ENCODE data around the gene AMT.

AMT gene, protein sequence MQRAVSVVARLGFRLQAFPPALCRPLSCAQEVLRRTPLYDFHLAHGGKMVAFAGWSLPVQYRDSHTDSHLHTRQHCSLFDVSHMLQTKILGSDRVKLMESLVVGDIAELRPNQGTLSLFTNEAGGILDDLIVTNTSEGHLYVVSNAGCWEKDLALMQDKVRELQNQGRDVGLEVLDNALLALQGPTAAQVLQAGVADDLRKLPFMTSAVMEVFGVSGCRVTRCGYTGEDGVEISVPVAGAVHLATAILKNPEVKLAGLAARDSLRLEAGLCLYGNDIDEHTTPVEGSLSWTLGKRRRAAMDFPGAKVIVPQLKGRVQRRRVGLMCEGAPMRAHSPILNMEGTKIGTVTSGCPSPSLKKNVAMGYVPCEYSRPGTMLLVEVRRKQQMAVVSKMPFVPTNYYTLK

DNA sequence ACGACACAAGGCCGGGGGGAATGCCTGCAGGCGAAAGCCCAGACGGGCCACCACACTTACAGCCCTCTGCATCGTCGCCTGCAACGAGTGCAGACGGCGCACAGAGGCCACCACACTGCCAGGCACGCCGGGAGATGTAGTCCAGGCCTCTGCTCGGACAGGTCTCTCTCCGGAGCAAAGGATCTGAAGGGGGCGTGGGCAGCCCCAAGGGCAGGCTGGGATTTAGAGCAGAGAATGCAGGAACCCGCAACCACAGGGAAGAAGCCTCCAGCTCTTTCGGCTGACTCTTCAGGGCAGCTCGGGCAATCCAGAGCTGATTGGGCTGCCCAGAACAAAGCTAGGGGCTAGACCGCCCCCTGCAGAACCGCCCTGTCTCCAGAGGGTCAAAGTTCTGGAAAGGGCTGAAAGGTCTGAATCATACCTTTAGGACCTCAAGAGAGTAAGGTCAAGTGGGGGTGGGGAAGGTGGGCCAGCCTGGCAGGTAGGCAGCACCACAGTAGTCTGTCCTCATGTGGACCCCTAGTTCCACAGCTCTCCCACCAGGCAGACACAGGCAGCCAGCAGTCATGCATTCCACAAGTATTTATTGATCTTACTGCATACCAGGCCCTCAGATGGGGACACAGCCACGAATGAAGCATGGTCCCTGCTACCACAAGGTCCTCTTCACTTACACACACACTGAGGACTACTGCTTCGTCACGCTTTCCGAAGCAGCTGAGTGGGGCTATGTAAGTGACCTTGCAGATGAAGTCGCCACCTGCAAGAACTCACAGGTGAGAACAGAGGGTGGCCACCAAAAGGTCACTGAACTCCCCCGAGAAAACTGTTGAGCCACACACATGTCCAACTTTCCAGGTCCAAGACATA is at the start of gene AMT:
Gene AMT (minus strand): TSS at position 95 of the 870 bp plus-strand sequence. CDS start 23 bp downstream, at position 72.
- H3K4me1 Mint-ChIP-seq (ENCODE audit: low read depth) = peaks cover 20% of the 10 kb centered on the region
- H3K36me3 Mint-ChIP-seq (ENCODE audit: low read depth) = peaks cover 25% of the 10 kb centered on the region
- H3K27me3 Mint-ChIP-seq (ENCODE audit: low read depth) = no peaks in the 10 kb centered on the region
- no peak within 1 kb of the TSS for H3K4me3 Mint-ChIP-seq
- no peaks in the 10 kb centered on the region for H3K9me3 Mint-ChIP-seq
- no peak within 1 kb of the TSS for H3K27ac Mint-ChIP-seq
- no peak for DNase-seq (ENCODE audit: low spot score)

DNA sequence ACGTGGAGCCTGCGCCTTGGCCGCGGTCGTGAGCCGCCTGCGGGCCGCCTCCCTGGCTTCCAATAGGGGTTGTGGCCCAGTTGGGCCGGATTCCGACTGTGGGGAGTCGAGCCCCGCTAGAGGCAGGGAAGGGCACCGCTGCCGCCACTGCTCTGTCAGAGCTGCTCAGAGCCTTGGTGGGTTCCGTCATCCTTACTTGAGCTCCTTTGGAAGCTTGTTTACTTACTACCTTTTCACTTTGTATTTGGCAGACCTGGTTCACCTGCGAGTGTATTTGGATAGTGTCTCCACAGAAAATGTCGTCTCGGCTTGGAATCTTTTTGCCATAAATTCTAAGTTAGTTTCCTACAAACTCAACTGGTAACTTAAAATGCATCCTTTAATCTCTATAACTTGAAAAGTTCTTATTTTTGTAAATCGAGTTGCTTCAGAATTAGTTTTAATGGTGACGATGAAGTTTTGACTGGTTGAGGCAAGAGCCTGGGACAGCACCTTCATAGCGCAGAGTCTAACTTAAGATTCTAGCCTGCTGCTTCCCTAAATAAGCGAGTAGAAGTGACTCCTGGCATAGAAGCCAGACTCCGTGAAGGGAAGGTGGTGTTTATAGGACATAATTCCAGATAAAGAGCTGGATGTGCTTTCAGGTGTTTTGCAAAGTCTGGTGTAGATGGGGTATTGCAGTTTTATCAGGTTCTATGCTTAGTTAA is 48.6 kb upstream of the AMT start:
- DNase-seq (ENCODE audit: low spot score) = no peak
- Mint-ChIP-seq H3K36me3 (ENCODE audit: low read depth) (peaks cover 16% of the 10 kb centered on the region), H3K4me3 (peak overlapping the region; percentile 94), H3K27me3 (ENCODE audit: low read depth) (no peaks in the 10 kb centered on the region), H3K27ac (peak overlapping the region; percentile 93), H3K9me3 (no peaks in the 10 kb centered on the region), H3K4me1 (ENCODE audit: low read depth) (peaks cover 25% of the 10 kb centered on the region)

DNA sequence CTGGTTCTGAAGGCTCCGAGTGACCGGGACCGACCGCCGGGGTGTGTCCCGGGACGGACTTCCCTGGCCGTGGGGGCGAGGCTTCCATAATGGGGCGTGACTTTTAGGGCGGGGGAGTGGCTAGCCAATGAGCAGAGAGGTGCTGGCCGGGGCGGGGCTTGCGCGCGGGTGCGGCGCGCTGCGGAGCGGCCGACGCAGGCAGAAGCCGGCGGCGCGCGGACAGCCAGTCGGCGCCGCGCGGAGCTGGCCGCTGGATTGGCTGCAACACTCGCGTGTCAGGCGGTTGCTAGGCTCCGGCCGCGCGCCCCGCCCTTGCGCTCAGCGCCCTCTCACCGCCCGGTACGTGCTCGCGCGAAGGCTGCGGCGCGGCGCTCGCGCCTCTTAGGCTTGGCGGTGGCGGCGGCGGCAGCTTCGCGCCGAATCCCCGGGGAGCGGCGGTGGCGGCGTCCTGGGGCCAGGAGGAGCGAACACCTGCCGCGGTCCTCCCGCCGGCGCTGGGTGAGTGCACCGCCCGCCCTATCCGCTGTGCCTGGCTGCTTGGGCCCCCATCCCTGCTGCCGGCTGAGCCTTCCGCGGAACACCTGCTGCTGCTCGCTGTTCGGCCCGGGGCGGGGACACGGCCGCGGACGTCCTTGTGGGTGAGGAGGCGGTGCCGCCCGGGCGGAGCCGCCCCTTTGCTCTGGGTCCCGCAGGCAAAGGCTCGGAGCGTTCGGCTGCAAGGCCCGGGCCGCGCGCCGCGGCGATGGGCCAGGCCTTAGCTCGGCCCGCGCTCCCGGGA is 47.9 kb upstream of the AMT start, which contains the start of gene DAG1:
Gene DAG1 (plus strand): TSS at position 332 of the 778 bp plus-strand sequence. CDS start 40,268 bp downstream, outside the sequence.
- Mint-ChIP-seq H3K4me3 (peak within 1 kb of the TSS; percentile 94), H3K27me3 (ENCODE audit: low read depth) (no peaks in the 10 kb centered on the region), H3K27ac (peak within 1 kb of the TSS; percentile 93), H3K9me3 (no peaks in the 10 kb centered on the region), H3K4me1 (ENCODE audit: low read depth) (peaks cover 24% of the 10 kb centered on the region), H3K36me3 (ENCODE audit: low read depth) (peaks cover 14% of the 10 kb centered on the region)
- DNase-seq (ENCODE audit: low spot score) = peak; percentile 97

DNA sequence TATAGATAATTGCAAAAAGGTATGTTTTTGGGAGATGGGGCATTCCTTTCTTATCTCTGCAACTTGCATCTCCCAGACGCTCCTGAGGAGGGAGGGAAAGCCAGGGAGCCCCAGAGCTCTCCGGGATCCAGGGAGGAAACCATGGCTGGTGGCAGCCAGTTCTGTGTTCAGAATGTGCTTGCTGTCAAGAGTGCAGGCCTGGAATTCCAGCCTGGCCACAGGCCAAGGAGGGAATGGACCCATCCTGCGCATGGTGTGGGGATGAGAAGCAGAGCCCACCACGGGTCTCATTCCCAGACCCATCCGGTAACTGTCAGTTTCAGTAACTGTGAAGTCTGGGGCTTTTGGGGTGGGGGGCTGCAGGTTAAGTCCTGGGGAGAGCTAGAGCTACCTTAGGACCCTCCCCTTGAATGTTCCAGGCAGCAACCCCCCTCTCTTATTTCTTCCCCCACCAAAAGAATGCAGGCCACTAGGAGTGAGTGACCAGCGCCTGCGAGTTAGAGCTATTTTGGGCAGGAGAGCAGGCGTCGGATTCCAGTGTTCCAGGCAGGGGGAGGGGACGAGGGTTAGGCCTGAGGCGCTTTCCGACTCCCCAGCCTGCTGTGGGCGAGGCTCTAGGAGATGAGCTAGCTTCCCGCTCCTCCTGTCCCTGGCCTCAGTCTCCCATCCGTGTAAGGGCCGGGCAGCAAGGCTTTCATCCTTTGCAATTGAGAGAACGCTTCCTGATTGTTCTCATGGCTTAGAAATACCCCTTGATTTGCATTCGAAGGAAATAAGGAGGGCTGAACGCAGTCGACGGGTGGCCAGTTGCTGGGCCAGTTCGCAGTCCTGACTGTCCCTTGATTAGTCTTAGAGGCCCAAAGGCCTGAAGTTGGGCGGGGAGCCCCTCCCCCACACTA is 47.0 kb upstream of the AMT start:
- Mint-ChIP-seq H3K27me3 (ENCODE audit: low read depth) (no peaks in the 10 kb centered on the region), H3K4me3 (peak overlapping the region; percentile 91), H3K9me3 (no peaks in the 10 kb centered on the region), H3K4me1 (ENCODE audit: low read depth) (peaks cover 24% of the 10 kb centered on the region), H3K27ac (peak overlapping the region; percentile 89), H3K36me3 (ENCODE audit: low read depth) (peaks cover 14% of the 10 kb centered on the region)
- no peak for DNase-seq (ENCODE audit: low spot score)

DNA sequence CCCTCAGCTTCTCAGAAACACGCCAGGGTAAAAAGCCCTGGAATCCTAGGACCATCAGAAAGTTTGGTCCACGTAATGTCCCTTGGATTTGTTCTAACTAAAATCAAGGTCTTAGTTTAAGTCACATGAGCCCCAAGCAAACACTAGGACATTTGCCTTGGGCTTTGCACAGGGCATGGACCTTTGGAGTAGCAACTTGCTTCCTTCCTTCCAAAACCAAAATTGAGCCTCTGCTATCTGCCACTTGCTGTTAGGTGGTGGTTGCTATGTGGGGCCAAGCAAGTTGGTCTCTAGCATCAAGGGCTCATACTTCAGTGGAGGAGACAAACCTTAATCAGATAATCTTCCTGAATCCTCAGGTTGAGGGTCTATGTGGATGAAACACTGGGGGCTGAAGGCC is 43.8 kb upstream of the AMT start:
- DNase-seq (ENCODE audit: low spot score) = no peak
- Mint-ChIP-seq H3K36me3 (ENCODE audit: low read depth) (peaks cover 2% of the 10 kb centered on the region), H3K27me3 (ENCODE audit: low read depth) (no peaks in the 10 kb centered on the region), H3K9me3 (no peaks in the 10 kb centered on the region), H3K4me1 (ENCODE audit: low read depth) (peaks cover 13% of the 10 kb centered on the region), H3K4me3 (no peak overlapping the region), H3K27ac (no peak overlapping the region)

DNA sequence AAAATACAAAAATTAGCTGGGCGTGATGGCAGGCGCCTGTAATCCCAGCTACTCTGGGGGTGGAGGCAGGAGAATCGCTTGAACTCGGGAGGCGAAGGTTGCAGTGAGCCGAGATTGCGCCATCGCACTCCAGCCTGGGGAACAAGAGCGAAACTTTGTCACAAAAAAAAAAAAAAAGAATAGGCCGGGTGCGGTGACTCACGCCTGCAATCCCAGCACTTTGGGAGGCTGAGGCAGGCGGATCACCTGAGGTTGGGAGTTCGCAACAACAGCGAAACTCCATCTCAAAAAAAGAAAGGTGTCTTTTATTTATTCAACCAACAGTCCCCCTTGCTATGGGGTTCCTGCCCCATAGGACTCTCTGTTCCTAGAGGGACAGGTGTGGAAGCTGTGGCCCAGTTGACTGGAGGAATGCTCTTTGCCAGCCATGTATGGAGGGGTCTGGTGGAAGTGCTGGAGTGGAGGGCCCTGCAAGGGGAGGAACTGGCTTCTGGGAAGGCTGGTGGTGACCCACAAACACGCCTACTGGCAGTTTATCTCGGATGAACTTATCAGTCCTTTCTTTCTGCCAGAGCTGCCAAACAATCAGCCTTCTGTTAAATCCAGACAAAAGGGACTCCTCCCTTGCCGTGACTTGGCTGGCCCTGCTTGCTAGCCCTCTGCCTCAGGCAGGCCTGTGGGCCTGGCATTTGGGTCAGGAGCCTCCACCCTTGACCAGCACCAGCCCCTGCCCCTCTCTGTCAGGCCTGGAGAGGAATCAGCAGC is 43.2 kb upstream of the AMT start:
- no peaks in the 10 kb centered on the region for H3K9me3 Mint-ChIP-seq
- no peaks in the 10 kb centered on the region for H3K36me3 Mint-ChIP-seq (ENCODE audit: low read depth)
- peaks cover 9% of the 10 kb centered on the region for H3K4me1 Mint-ChIP-seq (ENCODE audit: low read depth)
- H3K4me3 Mint-ChIP-seq = no peak overlapping the region
- no peak overlapping the region for H3K27ac Mint-ChIP-seq
- DNase-seq (ENCODE audit: low spot score) = no peak
- no peaks in the 10 kb centered on the region for H3K27me3 Mint-ChIP-seq (ENCODE audit: low read depth)

DNA sequence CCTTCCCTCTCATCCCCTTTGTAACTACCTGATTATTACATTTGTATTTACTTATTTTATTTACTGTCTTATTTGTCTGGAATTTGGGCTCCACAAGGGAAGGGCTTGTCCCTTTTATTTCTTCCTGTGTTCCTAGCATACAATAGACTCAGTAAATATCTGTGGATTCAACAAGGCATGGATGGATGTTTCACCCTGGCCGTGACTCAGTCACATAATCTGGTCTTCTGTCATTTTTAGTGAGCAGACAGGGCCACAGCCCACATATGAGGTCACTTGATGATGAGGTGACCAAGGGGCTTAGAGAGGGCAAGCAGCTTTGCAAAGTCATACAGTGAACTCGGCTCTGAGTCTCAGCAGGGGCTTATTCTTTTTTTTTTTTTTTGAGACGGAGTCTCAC is 39.9 kb upstream of the AMT start:
- no peak overlapping the region for H3K4me3 Mint-ChIP-seq
- no peak for DNase-seq (ENCODE audit: low spot score)
- H3K9me3 Mint-ChIP-seq = no peaks in the 10 kb centered on the region
- H3K27ac Mint-ChIP-seq = no peak overlapping the region
- peaks cover 3% of the 10 kb centered on the region for H3K4me1 Mint-ChIP-seq (ENCODE audit: low read depth)
- no peaks in the 10 kb centered on the region for H3K36me3 Mint-ChIP-seq (ENCODE audit: low read depth)
- no peaks in the 10 kb centered on the region for H3K27me3 Mint-ChIP-seq (ENCODE audit: low read depth)

DNA sequence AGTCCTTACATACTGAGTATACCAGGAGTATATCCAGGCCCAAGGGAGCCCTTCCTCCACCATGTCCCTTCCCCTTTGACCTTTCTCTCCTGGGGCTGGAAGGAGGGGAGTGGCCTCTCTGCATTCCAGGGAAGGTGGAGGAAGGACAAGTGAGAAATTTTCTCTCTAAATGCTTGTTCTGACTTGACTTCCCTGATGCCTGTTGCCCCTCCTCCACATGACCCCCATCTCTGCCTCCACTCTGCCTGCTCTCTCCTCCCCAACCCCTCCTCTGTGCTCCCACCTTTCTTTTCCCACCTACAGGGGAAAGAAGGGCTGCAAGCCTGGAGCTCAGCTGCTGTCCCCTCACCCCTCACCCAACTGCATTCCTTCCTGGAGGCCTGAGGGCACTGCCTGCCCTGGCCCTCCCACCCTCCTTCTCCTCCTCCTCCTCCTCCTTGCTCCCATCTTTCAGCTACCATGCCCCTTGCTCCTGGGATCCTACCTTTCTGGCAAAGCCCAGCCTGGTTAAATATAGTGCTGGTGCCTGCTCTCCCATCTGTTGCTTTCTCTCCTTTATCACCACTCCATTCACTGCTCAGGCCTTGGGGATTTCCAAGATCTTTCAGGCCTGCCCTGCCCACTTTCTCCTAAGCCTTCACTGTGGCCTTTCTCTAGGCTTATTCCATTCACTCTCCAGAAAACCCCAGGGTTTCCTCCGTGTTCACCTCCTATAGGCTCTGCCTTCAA is 39.3 kb upstream of the AMT start:
- no peak for DNase-seq (ENCODE audit: low spot score)
- Mint-ChIP-seq H3K9me3 (no peaks in the 10 kb centered on the region), H3K4me3 (no peak overlapping the region), H3K27me3 (ENCODE audit: low read depth) (no peaks in the 10 kb centered on the region), H3K36me3 (ENCODE audit: low read depth) (no peaks in the 10 kb centered on the region), H3K27ac (peak overlapping the region; percentile 29), H3K4me1 (ENCODE audit: low read depth) (peaks cover 3% of the 10 kb centered on the region)

DNA sequence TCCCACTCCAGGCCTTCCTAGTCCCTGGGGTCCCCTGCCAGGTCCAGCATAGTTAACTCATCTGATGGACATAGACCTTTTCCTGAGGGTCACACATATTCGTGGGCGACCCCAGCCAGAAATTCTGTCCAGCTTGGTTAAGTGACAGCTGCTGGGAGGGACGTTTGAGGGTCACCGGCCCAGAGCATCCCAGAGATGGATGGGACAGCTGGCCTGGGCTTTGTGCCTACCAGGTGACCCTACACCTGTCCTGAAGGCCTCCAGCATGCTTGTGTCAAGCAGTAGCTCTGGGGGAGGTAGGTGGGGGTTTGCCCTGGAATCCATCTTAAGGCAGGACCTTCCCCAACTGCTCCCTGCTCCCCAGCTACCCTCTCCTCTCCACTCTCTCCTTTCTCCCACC is 38.7 kb upstream of the AMT start:
- Mint-ChIP-seq H3K36me3 (ENCODE audit: low read depth) (no peaks in the 10 kb centered on the region), H3K27ac (no peak overlapping the region), H3K4me1 (ENCODE audit: low read depth) (peaks cover 3% of the 10 kb centered on the region), H3K27me3 (ENCODE audit: low read depth) (no peaks in the 10 kb centered on the region), H3K4me3 (no peak overlapping the region), H3K9me3 (no peaks in the 10 kb centered on the region)
- DNase-seq (ENCODE audit: low spot score) = no peak

DNA sequence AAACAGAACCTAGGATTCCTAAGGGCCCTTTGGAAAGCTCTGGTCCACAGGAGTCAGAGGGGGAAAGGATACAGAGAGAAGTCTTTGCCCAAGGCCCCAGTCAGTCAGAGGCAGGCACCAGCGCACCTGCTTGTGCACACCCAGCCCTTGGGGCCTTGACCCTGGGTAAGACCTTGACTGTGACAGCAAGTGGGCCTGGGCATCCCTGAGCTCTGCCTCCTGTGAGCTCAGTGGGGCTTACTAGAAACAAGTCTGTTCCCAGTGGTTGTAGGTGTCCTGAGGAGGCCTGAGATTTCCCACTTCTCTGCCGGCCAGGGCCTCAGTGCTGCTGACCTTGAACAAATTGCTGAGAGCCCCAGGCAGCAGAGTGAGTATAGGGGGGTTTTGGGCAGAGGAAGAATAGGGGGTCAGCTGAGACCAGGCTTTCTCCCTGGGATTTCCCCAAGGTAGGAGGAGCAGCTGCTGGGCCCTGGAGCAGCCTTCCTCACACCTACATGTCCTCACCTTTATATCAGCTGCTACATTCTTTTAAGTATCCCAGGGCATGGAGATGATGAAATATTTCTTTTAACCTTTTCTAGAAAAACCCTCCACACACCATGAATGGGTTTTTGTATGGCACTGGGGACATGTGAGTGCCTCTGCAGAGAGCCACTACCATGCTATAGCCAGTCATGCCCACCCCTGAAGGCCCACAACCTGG is 38.1 kb upstream of the AMT start:
- Mint-ChIP-seq H3K4me1 (ENCODE audit: low read depth) (peaks cover 3% of the 10 kb centered on the region), H3K4me3 (no peak overlapping the region), H3K9me3 (no peaks in the 10 kb centered on the region), H3K27ac (no peak overlapping the region), H3K36me3 (ENCODE audit: low read depth) (no peaks in the 10 kb centered on the region), H3K27me3 (ENCODE audit: low read depth) (no peaks in the 10 kb centered on the region)
- DNase-seq (ENCODE audit: low spot score) = no peak

DNA sequence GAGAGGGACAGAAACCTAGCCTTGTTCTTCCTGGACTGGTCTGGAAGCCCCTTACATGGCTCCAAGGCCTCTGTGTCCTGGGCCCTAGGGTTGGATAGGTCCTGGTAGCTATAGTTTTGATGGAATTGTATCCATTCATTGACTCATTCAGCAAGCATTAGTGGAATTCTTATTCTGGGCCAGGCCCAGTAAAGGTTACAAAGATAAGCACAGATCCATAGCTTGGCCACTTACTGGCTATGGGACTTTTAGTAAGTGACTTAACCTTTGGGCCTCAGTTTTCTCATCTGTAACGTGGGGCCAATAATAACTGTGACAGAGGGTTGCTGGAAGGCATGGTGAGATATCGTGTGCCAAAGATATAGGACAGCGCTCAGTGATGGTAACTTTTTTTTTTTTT is 34.2 kb upstream of the AMT start:
- Mint-ChIP-seq H3K4me3 (no peak overlapping the region), H3K27ac (no peak overlapping the region), H3K27me3 (ENCODE audit: low read depth) (no peaks in the 10 kb centered on the region), H3K4me1 (ENCODE audit: low read depth) (no peaks in the 10 kb centered on the region), H3K36me3 (ENCODE audit: low read depth) (no peaks in the 10 kb centered on the region), H3K9me3 (no peaks in the 10 kb centered on the region)
- DNase-seq (ENCODE audit: low spot score) = no peak

All from T-helper 2 cell treated with Interferon-gamma antibody and Interleukin-4, amounts not matched to agents 5 μg/mL and 100 μg/mL, for 36 hours (primary cell).